ENCODE measurements around the gene SNRNP70.
"Not testable (repeated sequence)": the region's sequence is repeated elsewhere in the genome, so short reads cannot be mapped to it uniquely, and the experiment has no call there.

DNA sequence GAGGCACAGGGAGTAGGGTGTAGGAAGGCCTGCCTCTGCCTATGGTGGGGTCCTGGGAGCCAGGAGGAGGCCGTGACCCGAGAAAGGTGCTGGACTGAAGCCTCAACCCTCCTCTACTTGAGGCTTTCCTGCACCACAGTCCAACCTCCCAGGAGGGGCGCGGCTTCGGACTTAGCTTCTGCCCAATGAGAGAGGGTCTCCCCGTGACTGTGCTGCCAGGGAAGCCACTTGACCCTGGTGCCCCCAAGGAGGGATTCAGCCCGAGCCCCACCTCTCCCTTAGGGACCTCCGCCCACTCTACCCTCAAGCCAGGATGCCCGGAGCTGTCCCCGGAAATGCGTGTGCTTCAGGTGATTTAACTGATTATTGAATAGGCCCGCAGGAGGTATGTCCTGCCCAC lies 36.2 kb upstream of the SNRNP70 start, which contains the start of gene CGB8:
- not testable (repeated sequence) for TF ChIP-seq POLR2AphosphoS5, POLR2A (IDR thresholded peaks at IDR 0.05)
- TF ChIP-seq, protein P1, sequence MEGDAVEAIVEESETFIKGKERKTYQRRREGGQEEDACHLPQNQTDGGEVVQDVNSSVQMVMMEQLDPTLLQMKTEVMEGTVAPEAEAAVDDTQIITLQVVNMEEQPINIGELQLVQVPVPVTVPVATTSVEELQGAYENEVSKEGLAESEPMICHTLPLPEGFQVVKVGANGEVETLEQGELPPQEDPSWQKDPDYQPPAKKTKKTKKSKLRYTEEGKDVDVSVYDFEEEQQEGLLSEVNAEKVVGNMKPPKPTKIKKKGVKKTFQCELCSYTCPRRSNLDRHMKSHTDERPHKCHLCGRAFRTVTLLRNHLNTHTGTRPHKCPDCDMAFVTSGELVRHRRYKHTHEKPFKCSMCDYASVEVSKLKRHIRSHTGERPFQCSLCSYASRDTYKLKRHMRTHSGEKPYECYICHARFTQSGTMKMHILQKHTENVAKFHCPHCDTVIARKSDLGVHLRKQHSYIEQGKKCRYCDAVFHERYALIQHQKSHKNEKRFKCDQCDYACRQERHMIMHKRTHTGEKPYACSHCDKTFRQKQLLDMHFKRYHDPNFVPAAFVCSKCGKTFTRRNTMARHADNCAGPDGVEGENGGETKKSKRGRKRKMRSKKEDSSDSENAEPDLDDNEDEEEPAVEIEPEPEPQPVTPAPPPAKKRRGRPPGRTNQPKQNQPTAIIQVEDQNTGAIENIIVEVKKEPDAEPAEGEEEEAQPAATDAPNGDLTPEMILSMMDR (IDR thresholded peaks at IDR 0.05) = not testable (repeated sequence)
